ENCODE data around the gene MOSMO. TPM values are rescaled to one million over a fixed set of nuclear protein-coding genes. Genes with fewer than 3 reads are reported as not detected.

The MOSMO gene
- polyA plus RNA-seq, 1 of the 3 experiments (the other 2 are of a cell fraction) = 8.0 TPM

DNA sequence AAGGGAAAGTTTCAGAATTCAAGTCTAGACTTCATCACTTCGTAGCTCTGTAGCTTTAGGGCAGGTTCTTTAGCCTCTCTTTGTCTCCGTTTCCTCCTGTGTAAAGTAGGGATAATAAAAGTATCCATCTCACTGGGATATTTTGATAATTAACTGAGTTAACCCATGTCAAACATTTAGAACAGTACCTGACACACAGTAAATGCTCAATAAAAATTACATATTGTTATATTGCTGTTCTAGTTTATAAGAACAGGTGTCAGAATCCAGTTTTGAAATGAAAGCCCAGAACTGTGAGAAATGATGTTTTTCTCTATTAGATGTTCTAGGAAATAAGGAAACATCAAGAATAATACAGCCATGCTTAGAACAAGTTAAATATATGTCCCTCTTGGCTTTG lies 4.3 kb downstream of the MOSMO start (continued):
- TF ChIP-seq EP300 (IDR thresholded peaks at IDR 0.05; ENCODE audit: borderline replicate concordance in 1 of 2, low read depth in 1 of 2, low read length in 1 of 2) = no peak

DNA sequence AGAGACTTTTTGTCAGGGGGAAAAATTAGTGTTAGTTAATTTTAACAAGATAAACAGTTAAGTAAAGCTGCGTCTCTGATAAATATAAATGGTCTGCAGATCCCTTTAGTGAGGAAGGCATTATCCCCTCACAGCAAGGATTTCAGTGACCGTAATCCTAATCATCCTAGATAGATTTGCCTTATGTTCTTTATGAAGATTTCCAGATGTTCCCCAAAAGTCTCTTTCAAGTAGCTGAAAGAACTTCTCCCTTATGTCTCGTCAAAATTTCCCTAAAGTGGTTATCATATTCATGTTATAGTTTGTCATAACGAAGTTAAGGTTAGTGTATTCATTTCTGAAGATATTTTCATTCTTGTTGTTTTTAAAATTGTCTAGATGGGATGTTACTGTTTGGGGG lies 5.6 kb downstream of the MOSMO start:
- no peaks in the 10 kb centered on the region for H3K9me3 ChIP-seq
- H3K27ac ChIP-seq (ENCODE audit: low read depth in 2 of 2, low read length in 1 of 2) = no peak overlapping the region
- no peak for DNase-seq
- no peak overlapping the region for H3K4me3 ChIP-seq (ENCODE audit: low read depth in 2 of 2, low read length in 1 of 2)
- H2AFZ ChIP-seq (ENCODE audit: low read depth) = no peak overlapping the region
- H3K4me2 ChIP-seq = no peak overlapping the region
- peaks cover 69% of the 10 kb centered on the region for H4K20me1 ChIP-seq (ENCODE audit: insufficient read depth)
- peaks cover 0 to 5% of the 10 kb centered on the region in 2 experiments; a peak in 2 of 4 replicates for H3K4me1 ChIP-seq (ENCODE audit: control insufficient read depth in 1 of 2, insufficient read depth in 2 of 2, low read depth in 1 of 2, low read length in 1 of 2)
- POLR2A ChIA-PET = no interaction called here
- no peaks in the 10 kb centered on the region for H3K27me3 ChIP-seq (ENCODE audit: insufficient read depth)
- TF ChIP-seq, protein P1, sequence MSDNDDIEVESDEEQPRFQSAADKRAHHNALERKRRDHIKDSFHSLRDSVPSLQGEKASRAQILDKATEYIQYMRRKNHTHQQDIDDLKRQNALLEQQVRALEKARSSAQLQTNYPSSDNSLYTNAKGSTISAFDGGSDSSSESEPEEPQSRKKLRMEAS (IDR thresholded peaks at IDR 0.05; ENCODE audit: low read depth) = no peak
- TF ChIP-seq MXI1 (IDR thresholded peaks at IDR 0.05; ENCODE audit: low read depth, low read length) = no peak
- no peak for TF ChIP-seq REST (IDR thresholded peaks at IDR 0.05; ENCODE audit: low read depth, low read length)
- TF ChIP-seq GATA2 (CRISPR knock-in tag; IDR thresholded peaks at IDR 0.05) = no peak
- no peak for TF ChIP-seq CHD2 (IDR thresholded peaks at IDR 0.05; ENCODE audit: low read length, partially characterized antibody)
- 96% methylated on average over 4 of the region's 4 CpGs for WGBS (ENCODE audit: low lambda C conversion rate)
- CTCF ChIA-PET = no interaction called here
- H3K9ac ChIP-seq = no peak overlapping the region
- peaks cover 94% of the 10 kb centered on the region for H3K79me2 ChIP-seq (ENCODE audit: insufficient read depth)
- H3K36me3 ChIP-seq (replicated peaks in 1 of 2; ENCODE audit: control insufficient read depth in 1 of 2, insufficient read depth in 2 of 2, low read length in 1 of 2) = no peaks in the 10 kb centered on the region
- H3K9me2 ChIP-seq = no peaks in the 10 kb centered on the region
- H3F3A ChIP-seq (replicated peaks; ENCODE audit: insufficient read depth) = peaks cover 5% of the 10 kb centered on the region

GRCh38 chr16:22014271-22014873 lies 6.5 kb downstream of the MOSMO start:
- no peak overlapping the region for H2AFZ ChIP-seq (ENCODE audit: low read depth)
- no peak overlapping the region for H3K4me2 ChIP-seq
- H3K27me3 ChIP-seq (ENCODE audit: insufficient read depth) = no peaks in the 10 kb centered on the region
- H3K36me3 ChIP-seq (replicated peaks in 1 of 2; ENCODE audit: control insufficient read depth in 1 of 2, insufficient read depth in 2 of 2, low read length in 1 of 2) = no peaks in the 10 kb centered on the region
- H4K20me1 ChIP-seq (ENCODE audit: insufficient read depth) = peaks cover 76% of the 10 kb centered on the region
- H3K4me3 ChIP-seq (ENCODE audit: low read depth in 2 of 2, low read length in 1 of 2) = no peak overlapping the region
- H3K4me1 ChIP-seq (ENCODE audit: control insufficient read depth in 1 of 2, insufficient read depth in 2 of 2, low read depth in 1 of 2, low read length in 1 of 2) = peaks cover 0 to 6% of the 10 kb centered on the region in 2 experiments; a peak in 2 of 4 replicates
- H3K79me2 ChIP-seq (ENCODE audit: insufficient read depth) = peaks cover 89% of the 10 kb centered on the region
- H3K9me3 ChIP-seq = no peaks in the 10 kb centered on the region
- no peak overlapping the region for H3K9ac ChIP-seq
- CTCF ChIA-PET = interaction anchor here (1.0 to 3.3 kb wide), 3 partner anchors 10 to 64 kb away, joined by 3 to 18 read pairs (median 3); no protein-coding TSS in a partner anchor
- no peak for DNase-seq
- no peak overlapping the region for H3K27ac ChIP-seq (ENCODE audit: low read depth in 2 of 2, low read length in 1 of 2)
- H3K9me2 ChIP-seq = no peaks in the 10 kb centered on the region
- TF ChIP-seq MXI1 (IDR thresholded peaks at IDR 0.05; ENCODE audit: low read depth, low read length) (no peak), RCOR1 (IDR thresholded peaks at IDR 0.05; ENCODE audit: low read length) (no peak), TEAD4 (IDR thresholded peaks at IDR 0.05; ENCODE audit: borderline replicate concordance, insufficient read depth) (no peak), TCF12 (IDR thresholded peaks at IDR 0.05) (no peak), EP300 (IDR thresholded peaks at IDR 0.05; ENCODE audit: borderline replicate concordance in 1 of 2, low read depth in 1 of 2, low read length in 1 of 2) (no peak)
- TF ChIP-seq, protein P2, sequence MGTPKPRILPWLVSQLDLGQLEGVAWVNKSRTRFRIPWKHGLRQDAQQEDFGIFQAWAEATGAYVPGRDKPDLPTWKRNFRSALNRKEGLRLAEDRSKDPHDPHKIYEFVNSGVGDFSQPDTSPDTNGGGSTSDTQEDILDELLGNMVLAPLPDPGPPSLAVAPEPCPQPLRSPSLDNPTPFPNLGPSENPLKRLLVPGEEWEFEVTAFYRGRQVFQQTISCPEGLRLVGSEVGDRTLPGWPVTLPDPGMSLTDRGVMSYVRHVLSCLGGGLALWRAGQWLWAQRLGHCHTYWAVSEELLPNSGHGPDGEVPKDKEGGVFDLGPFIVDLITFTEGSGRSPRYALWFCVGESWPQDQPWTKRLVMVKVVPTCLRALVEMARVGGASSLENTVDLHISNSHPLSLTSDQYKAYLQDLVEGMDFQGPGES (IDR thresholded peaks at IDR 0.05; ENCODE audit: low read depth, low read length) = no peak
- TF ChIP-seq, protein P3, sequence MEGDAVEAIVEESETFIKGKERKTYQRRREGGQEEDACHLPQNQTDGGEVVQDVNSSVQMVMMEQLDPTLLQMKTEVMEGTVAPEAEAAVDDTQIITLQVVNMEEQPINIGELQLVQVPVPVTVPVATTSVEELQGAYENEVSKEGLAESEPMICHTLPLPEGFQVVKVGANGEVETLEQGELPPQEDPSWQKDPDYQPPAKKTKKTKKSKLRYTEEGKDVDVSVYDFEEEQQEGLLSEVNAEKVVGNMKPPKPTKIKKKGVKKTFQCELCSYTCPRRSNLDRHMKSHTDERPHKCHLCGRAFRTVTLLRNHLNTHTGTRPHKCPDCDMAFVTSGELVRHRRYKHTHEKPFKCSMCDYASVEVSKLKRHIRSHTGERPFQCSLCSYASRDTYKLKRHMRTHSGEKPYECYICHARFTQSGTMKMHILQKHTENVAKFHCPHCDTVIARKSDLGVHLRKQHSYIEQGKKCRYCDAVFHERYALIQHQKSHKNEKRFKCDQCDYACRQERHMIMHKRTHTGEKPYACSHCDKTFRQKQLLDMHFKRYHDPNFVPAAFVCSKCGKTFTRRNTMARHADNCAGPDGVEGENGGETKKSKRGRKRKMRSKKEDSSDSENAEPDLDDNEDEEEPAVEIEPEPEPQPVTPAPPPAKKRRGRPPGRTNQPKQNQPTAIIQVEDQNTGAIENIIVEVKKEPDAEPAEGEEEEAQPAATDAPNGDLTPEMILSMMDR (IDR thresholded peaks at IDR 0.05) = no peak
- TF ChIP-seq, protein P4, sequence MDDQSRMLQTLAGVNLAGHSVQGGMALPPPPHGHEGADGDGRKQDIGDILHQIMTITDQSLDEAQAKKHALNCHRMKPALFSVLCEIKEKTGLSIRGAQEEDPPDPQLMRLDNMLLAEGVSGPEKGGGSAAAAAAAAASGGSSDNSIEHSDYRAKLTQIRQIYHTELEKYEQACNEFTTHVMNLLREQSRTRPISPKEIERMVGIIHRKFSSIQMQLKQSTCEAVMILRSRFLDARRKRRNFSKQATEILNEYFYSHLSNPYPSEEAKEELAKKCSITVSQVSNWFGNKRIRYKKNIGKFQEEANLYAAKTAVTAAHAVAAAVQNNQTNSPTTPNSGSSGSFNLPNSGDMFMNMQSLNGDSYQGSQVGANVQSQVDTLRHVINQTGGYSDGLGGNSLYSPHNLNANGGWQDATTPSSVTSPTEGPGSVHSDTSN (IDR thresholded peaks at IDR 0.05) = no peak
- WGBS (ENCODE audit: low lambda C conversion rate) = 100% methylated on average over 2 of the region's 2 CpGs
- POLR2A ChIA-PET = no interaction called here
- H3F3A ChIP-seq (replicated peaks; ENCODE audit: insufficient read depth) = peaks cover 6% of the 10 kb centered on the region
